PFSK-1 (cell line): ENCODE results near the gene ANO6.

Experiments used
- FOXP2 ChIP-seq: optimal IDR thresholded peaks from 2 replicates; pipeline ENCODE3; 2011; ENCODE audit warnings: borderline replicate concordance, control low read depth, inconsistent platforms; ENCODE audit not compliant: insufficient read depth; ENCODE audit errors: extremely low read length, extremely low read depth
- POLR2AphosphoS5 ChIP-seq: IDR thresholded peaks from 2 replicates; pipeline ENCODE4 v1.6.1; 2012; ENCODE audit warnings: low read depth, mild to moderate bottlenecking, control low read depth, low read length, moderate library complexity
- REST ChIP-seq, 2 experiments: IDR thresholded peaks; 2 replicates each; pipeline versions ENCODE4 v1.6.1 to v1.8.0; 2011 to 2012; ENCODE audit warnings: low read depth in 2 of 2, low read length in 2 of 2, control low read depth in 1 of 2, inconsistent platforms in 1 of 2, mild to moderate bottlenecking in 1 of 2, moderate library complexity in 1 of 2; ENCODE audit not compliant: insufficient read depth in 1 of 2
- SIN3A ChIP-seq: IDR thresholded peaks from 2 replicates; pipeline ENCODE4 v1.6.1; 2012; ENCODE audit warnings: mild to moderate bottlenecking, low read length, moderate library complexity, borderline replicate concordance; ENCODE audit not compliant: insufficient read depth
- TAF1 ChIP-seq: IDR thresholded peaks from 2 replicates; pipeline ENCODE4 v1.6.1; 2012; ENCODE audit warnings: low read length, control low read depth, borderline replicate concordance; ENCODE audit not compliant: insufficient read depth

- no peak for TF ChIP-seq POLR2AphosphoS5
- TF ChIP-seq TAF1: no peak
- no peak for TF ChIP-seq REST (IDR thresholded peaks at IDR 0.05; ENCODE audit: insufficient read depth in 1 of 2, low read depth in 2 of 2, low read length in 2 of 2)
- no peak for TF ChIP-seq SIN3A
- no peak for TF ChIP-seq FOXP2
Measured at GRCh38 chr12:45322810-45323209, 106.9 kb downstream of the ANO6 start.
